Non-pigmented ciliary epithelial cell (primary cell): Measurements from ENCODE around the gene ERVFRD-1.

Experiments used
- DNase-seq: peaks from one replicate; pipeline ENCODE4 v3.0.0-alpha.2; 2010; ENCODE audit warnings: low read depth

ERVFRD-1 gene, protein sequence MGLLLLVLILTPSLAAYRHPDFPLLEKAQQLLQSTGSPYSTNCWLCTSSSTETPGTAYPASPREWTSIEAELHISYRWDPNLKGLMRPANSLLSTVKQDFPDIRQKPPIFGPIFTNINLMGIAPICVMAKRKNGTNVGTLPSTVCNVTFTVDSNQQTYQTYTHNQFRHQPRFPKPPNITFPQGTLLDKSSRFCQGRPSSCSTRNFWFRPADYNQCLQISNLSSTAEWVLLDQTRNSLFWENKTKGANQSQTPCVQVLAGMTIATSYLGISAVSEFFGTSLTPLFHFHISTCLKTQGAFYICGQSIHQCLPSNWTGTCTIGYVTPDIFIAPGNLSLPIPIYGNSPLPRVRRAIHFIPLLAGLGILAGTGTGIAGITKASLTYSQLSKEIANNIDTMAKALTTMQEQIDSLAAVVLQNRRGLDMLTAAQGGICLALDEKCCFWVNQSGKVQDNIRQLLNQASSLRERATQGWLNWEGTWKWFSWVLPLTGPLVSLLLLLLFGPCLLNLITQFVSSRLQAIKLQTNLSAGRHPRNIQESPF

DNA sequence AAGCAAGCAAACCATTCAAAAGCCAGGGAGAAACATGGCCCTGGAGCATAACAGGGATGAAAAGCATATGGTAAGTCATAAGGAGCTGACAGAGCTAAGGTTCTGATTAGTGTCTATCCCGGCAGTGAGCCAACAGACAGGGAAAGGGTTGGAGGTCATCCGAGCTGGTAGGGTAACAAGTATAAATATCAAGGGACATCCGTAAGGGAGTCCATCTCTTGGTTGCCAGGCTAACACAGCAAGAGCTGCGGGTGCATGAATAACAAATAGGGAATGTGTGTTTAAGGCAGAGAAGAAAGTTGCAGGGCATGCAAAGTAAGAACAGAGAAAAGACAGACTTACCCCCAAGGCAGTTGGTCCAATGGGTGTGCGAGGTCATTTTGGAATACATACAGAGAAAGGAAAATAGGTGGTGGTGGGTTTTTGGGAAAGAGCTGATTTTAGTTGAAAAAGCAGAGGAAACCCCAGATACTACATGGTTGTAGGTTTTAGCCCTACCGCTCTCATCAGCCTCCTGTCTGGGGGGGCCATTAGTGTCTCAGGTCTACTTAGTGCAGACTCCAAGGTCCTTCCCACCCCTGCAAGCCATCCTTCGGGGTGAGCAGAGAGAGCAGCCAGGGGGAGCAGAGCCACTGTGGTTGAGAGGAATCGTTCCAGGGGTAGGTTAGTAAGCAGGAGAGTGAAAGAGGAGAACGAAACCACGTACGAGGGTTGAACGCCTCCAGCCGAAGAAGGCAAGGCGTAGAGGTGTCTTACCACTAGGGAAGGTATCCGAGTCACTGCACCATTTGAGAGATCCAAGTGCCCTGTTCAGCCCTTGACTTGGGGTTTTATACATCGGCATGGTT lies at the start of gene ERVFRD-1:
TSS of gene ERVFRD-1 (minus strand) at position 805 of the 848 bp plus-strand sequence. CDS start 6,415 bp downstream, outside the sequence.
- DNase-seq, result no peak

DNA sequence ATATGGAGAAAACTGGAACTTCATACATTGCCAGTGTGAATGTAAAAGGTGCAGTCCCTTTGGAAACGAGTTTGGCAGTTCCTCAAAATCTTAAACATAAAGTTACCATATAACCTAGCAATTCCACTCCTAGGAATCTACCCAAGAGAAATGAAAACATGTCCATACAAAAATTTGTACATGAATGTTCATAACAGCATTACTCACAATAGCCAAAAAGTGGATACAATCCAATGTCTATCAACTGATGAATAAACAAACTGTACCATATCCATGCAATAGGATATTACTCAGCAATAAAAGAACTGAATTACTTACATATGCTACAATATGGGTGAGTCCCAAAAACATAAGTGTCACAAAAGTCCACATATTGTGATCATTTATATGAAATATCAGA lies 48.7 kb upstream of the ERVFRD-1 start:
- DNase-seq, result no peak

DNA sequence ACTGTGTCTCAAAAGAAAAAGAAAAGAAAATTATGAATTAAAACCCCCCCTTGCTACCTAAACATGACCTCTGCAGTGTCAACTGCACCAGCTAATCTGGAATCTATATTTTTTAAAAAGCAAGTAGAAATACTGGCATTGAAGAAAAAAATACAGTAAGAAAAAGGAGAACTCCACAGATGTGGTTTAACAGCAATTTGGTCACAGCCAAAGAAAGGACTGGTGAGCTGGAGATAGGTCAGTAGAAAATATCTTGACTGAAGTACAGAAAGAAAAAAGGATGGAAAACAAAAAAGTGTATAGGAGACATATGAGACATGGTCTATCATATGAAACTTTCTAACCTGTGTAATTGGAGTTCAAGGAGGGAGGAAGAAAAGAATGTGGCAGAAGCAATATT lies 44.1 kb upstream of the ERVFRD-1 start:
- no peak for DNase-seq

DNA sequence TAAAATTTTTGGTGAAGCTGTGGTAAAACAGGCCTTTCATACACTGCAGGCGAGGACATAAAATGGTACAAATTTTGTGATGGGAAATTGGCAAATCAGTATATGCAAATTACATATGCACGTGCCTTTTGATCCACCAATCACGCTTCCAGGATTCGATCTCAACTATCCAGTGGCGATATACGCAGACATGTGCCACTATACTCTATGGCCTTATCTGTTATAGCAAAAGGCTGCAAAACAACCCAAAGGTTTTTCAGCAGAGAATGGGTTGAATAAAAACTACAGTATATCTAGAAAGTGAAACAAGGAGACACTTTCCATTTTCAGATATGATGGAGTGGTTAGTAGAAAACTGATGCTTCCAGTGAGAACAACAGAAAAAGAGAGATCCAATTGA lies 41.9 kb upstream of the ERVFRD-1 start:
- DNase-seq, result no peak

DNA sequence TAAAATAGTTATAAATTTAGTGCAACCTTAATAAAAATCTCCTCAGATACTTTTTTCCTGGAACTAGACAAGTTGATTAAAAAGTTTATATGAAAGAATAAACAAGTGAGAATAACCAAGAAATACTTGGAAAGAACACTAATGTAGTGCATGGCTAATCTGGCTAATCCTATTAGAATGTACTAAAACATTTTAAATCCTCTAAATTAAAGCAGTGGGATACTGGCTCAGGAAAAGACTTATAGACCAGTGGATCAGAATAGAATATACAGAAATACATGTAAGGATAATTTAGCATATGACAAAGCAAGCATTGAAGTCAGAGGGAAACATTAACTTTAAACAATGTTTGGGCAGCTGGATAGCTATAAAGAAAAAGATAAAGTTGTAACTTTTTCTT lies 41.1 kb upstream of the ERVFRD-1 start:
- DNase-seq, result no peak

DNA sequence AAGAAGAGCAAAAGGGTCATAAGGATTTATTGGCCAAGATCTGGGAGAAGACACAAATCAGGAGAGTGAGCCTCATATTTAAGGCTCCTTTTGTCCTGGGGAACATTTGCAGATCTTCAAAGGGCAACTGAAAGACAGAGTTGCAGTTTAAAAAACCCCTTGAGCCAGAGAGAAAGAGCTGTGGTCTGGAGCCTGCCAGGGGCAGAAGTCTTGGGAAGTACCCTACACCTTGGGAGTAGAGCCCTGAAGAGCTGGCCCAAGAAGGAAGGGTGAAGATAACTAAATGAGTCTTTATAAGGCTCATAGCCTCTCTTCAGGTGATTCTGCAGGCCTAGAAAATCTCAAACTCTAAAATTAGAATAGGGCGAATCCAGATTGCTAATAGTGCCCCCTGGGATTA lies 40.0 kb upstream of the ERVFRD-1 start:
- no peak for DNase-seq

DNA sequence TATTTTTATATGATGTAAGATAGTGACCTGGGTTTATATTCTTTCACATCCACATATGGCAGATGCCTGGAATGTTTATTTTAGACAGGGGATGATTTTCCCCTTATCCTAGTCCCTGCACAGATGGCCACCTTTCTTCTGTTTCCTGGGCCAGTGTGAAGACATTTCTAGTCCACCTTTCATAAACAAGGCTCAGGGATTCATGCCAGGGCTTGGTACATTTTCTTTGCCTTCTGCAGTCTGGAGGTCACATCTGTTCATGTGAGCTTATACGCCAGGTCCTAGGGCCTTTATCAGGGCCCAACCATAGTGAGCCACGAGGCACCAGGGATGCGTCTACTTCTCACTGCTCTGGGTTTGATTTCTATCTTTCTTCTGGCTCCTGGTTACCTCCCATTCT lies 38.0 kb upstream of the ERVFRD-1 start:
- no peak for DNase-seq

DNA sequence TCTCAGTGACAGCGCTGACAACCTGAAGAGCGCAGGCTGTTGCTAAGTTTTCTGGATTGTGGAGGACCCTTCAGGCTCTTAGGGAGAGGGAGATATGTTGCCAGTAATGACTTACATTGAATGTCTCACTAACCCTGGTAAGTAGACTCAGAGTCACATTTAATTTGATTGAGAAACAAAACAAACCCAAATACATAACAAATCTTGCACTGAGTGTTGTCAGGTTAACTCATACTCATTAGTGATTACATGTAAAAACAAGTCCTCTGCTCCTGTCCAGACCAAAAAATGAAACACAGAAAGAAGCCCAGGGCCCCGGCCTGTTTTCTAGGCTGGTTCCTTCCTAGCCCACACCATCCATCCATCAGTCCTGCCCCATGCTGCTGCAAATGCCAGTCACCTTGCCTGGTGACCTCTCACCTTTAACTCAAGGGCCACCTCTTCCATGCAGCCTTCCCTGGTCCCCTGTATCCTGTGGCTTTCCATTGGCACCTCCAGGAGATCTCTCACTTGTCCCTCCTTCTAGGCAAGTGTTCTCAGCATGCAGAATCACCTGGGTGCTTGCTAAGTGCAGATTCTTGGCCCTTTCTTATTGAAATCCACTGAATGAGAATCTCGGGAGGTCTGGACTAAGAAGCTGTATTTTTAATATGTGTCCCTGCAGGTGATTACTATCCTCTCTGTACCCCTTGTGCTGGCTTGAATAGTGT lies 34.7 kb upstream of the ERVFRD-1 start:
- no peak for DNase-seq

DNA sequence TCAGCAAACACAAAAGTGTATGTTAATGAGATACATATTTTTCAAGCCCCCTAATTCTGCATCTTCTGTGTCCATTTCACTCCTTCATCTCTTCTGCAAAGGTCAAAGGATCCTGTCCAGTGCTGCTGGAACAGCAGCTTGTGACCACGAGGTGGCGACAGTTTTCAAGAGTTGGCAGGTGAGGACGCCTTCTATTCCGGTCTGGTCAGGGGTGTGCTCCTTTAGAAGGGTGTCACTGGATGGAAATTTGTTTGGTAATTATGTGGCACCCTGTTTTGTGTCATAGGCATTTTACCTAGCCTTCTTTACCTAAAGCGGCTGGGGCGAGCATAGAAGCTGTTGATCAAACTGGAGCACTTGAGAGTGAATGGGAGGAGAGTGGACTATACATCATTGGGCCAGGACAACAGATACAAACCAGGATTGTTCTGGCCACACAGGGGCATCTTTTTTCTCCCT lies 32.9 kb upstream of the ERVFRD-1 start:
- no peak for DNase-seq

DNA sequence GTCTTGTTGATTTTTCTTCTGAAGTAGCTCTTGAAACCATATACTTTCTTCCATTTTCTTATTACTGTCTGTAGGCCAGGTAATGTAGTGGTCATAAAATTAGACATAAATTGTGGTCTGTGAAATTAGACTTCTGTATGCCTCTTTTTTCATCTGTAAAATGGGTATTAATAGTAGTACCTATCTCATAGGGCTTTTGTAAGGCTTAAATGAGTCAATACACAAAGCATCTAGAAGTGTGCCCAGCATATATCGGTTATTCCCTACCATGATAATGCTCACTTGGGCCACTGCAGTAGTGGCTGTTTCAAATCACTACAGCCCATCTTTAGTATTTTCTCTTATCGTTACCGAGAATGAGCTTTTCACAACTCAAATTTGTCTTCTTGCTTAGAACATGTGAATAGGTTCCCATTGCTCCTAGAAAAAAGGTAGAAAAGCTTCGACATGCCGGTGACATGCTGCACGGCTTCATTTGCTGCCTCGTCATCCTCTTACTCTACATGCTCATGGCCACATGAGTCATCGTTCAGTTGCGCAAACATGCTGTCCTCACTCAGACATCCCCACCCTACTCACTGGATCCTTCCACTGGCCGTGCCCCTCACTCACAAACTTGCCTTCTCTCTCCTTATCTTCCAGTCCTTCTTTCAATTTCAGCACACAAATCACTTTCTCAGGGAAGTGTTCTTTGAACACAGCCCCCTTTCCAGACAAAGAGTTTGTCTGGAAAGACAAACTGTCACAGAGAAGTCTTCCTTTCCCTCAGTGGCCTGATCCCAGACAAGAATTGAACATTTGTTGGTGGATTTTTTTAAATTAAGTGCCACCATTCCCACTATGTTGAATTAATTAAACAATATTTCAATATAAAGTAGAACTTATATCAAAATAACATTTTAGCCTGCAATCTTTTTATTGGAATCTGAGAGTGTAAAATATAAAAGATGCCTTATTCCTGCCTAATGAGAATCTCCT lies 32.2 kb upstream of the ERVFRD-1 start:
- peak; percentile 85 for DNase-seq

DNA sequence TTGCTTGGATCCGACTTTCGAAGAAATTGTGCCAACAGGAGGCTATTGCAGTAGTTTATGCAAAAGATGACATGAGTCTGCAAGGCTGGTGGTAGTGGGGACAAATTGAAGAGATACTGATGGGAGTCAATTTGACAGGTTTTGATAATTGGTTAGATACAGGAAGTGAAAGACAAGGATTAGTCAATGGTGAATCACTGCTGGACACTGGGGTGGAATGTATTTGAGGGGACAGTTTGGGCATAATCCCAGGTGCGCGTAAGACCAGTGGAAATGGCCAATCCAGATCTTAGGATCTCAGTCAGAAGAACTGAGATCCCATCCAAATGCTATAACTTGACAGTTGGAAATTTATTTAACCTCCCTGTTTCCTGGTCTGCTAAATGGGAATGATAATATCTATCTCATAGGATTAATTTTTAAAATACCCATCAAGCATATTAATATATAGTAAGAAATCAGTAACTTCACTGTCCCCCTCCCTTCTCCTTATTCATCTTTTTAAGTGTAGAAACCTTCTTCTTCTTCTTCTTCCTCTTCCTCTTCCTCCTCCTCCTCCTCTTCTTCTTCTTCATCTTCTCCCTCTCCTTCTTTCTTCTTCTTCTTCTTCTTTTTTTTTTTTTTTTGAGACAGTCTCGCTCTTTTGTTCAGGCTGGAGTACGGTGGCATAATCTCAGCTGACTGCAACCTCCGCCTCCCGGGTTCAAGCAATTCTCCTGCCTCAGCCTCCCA lies 30.9 kb upstream of the ERVFRD-1 start:
- DNase-seq, result no peak

DNA sequence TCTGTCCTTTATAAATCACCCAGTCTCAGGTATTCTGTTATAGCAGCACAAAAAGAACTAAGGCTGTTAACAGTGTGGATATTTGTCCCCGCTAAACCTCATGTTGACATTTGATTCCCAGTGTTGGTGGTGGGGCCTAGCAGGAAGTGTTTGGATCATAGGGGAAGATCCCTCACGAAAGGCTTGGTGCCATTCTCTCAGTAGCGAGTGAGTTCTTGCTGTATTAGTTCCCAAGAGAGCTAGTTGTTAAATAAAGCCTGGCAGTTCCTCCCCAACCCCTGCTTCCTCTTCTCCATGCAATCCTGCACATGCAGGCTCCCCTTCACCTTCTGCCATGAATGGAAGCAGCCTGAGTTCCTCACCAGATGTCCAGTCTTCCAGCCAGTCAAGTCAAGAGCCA lies 29.8 kb upstream of the ERVFRD-1 start:
- no peak for DNase-seq

DNA sequence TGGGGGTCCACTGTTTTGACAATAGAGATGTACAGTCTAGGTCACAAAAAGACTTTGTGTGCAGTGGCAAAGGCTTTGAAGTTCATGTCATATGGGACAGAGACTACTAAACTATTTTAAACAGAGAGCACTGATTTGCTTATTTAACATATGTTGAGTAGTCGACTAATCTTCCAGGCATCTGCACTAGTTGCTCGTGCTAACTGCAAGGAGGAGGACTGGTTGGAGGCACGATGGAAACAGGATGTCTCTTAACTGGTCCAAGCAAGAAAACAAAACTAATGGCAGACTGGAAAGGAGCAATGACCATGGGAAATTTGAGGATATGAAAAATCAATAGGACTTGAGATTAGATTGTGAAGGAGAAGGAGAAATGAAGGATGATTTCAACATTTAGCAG lies 28.5 kb upstream of the ERVFRD-1 start:
- no peak for DNase-seq

DNA sequence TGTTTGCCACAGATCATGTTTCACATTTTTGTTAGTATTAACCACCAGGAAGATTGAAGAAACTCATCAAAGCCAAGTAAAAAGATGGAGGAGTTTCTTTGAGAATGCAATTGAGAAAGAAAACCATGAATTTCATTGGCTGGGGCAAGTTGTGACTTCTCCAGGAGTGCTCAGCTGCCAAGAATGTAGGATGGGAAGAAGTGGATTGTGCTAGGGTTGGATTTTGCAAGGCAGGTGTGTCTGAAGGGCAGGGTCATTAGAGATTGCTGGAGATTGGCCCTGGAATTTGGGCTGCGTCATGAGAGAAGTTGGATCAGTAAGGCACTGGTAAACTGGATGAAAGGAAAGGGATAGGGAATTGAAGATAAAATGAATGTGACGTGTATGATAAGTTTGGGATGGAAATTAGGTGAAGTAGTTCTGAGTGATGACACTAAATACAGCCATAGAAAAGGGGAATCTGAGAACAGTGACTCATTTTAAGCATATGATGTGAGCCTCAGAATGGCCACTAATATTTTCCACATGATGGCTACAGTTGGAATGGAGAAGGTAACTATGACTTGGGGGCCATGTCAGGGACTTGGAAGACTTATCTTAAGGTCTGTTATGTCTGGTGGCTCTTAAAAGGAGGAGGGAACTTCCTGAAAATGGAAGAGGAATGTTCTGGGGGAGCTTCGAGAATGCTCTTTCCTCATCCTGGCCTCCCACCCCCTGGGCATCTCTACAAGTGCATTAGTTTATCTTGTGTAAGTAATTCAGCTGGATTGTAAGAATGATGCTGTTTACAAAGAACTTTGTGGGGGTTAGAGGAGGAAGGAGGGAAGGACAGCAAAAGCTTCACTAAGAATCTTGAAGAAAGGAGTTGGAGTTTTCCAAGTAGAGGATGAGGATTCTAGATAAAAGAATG lies 27.8 kb upstream of the ERVFRD-1 start:
- DNase-seq, result no peak

DNA sequence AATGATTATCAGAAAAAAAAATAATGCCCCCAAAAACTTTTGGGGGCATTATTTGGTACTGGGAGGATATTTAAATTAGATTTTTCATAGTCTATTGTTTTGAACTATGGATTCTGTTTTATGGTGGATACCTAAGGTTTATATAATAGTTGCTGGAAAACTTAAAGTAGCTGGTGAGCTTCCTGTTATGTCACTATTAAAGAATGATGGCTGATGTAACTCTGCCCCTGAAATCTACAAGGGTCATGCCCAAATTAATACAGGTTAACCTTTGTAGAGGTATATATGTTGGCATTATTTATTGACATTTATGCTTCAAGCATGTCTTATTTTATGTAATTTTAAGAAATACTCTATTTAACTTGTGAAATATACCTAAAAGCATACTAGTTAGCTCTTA lies 25.3 kb upstream of the ERVFRD-1 start:
- no peak for DNase-seq

DNA sequence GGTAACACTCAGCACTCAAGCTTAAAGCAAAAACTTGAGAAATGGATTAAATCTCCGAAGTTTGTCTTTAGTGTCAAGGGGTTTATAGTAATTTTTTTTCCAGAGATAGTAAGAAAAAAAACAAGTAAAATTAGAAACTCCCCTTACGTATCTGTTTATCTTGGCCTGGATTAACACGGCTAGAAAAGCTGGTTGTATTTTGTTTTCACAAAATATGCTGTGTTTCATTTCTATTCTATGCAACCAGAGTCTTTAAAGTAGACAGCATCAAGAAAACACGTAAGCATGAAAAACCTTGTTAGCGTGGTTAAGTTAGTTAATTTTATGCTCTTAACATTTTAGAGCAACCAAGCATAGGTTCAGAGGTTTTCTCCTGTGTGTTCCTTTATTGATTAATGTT lies 21.8 kb upstream of the ERVFRD-1 start:
- no peak for DNase-seq

DNA sequence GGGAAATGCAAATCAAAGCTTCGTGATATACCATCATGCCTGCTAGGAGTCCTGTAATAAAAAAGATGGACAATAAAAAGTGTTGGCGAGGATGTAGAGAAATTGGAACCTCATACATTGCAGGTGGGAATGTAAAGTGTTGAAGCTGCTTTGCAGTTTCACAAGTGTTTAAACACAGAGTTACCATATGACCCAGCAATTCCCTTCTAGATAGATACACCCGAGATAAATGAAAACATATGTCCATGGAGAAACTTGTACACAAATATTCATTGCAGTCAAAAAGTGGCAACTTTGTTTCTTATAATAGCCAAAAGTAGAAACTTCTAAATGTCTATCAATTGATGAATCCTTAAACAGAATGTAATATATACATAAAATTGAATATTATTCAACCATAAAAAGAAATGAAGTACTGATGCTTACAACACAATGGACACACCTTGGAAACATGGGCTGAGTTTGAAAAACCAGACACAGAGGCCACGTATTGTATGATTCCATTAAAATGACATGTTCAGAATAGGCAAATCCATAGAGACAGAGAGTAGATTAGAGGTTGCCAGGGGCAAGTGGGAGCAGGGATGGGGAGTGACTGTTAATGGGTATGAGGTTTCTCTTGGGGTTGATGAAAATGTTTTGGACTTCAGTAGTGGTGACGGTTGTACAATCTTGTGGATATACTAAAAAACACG lies 20.8 kb upstream of the ERVFRD-1 start:
- no peak for DNase-seq

DNA sequence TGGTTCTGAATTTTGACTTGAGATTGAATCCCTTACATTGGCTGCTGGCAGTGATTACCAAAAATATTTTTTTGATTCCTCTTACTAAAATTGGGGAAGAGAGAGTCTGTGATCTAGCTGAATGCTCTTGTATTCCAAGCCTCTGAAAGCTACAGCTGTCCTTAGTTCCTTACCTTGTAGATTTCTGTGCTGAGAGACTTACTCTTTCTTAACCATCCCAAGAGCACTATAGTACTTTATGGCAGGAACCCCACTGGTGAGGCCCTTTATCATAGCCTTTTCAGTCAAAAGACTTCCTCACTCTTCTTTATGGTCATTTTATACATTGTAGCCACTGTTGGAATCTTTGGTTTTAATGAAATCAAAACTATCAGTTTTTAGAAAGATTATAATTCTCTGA lies 19.1 kb upstream of the ERVFRD-1 start:
- DNase-seq, result no peak
